GM15510 (cell line): Measurements from ENCODE around the gene SORCS3.

Source experiments
- POLR2A ChIP-seq: IDR thresholded peaks from 3 replicates; pipeline ENCODE4 v1.6.1; 2011; ENCODE audit warnings: borderline replicate concordance; ENCODE audit not compliant: insufficient read length; ENCODE audit errors: extremely low read depth

Gene SORCS3

GRCh38 chr10:105279101-105279500 lies 638.0 kb downstream of the SORCS3 start:
- TF ChIP-seq POLR2A = no peak

- no peak for TF ChIP-seq POLR2A
Observed at GRCh38 chr10:105280895-105281294, 639.8 kb downstream of the SORCS3 start.

GRCh38 chr10:105284476-105285215 lies 643.6 kb downstream of the SORCS3 start:
- no peak for TF ChIP-seq POLR2A

GRCh38 chr10:105288026-105288425 lies 646.9 kb downstream of the SORCS3 start:
- TF ChIP-seq POLR2A = no peak

GRCh38 chr10:105288613-105289012 lies 647.5 kb downstream of the SORCS3 start:
- TF ChIP-seq POLR2A = no peak

- TF ChIP-seq POLR2A = no peak
Observed at GRCh38 chr10:105291571-105291970, 650.5 kb downstream of the SORCS3 start.

GRCh38 chr10:105292236-105292635 lies 651.1 kb downstream of the SORCS3 start:
- no peak for TF ChIP-seq POLR2A
